ENCODE measurements around the gene INS. TPM values are rescaled to one million over a fixed set of nuclear protein-coding genes. Genes with fewer than 3 reads are reported as not detected.

INS gene
- total RNA-seq, 2 donors from 2014 or later, result not detected

DNA sequence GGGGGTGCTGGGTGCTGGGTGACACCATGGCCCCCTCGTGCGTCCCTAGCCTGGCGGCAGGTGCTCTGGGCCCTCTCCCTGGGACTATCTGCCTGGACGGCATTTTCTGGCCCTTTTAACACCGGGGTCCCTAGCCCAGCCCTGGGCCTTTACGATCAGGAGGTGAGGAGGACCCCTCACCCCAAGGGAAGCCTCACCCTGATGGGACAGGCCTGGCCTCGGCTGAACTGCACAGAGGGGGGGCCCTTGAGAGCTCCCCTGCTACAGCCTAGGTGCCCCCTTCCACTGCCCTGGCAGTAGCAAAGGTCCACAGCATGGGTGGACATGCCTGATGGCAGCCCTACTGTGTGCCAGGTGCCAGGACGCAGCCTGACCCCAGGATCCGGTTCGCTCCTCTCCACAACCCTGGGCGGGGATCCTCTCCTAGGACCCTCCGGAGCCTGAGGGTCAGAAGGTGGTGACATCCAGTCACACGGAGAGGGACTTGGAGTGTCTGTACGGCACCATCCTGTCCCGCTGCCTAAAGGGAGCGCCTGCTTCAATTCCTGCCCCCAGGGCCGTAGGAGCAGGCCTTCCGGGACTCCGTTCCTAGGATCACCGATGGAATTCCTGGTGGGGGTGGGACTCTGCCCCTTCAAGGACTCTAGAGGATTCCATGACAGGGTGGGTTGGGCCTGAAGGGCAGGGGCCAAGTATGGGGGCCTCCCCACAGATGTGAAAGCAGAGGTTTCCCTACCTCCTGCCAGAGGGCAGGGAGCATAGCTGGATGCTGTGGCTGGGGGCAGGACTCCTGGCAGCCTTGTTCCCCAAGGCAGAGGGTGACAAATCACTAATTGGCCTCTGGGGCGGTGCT is 43.6 kb upstream of the INS start:
- H3K9me3 Mint-ChIP-seq, result no peaks in the 10 kb centered on the region
- WGBS, 2 experiments (ENCODE audit: insufficient coverage in 1 of 2, insufficient read length in 1 of 2), result 84 to 89% methylated on average over 12 to 21 of the region's 21 CpGs
- DNase-seq, result peak; percentile 38
- Histone ChIP-seq H3K4me3 (ENCODE audit: low read length) (no peak overlapping the region), H3K9ac (ENCODE audit: extremely low read depth, low read length, poor library complexity, severe bottlenecking) (no peak overlapping the region), H3K4me1 (ENCODE audit: control insufficient read depth, insufficient read depth, low read length) (no peaks in the 10 kb centered on the region), H3K27ac (ENCODE audit: low read depth, low read length) (no peak overlapping the region), H3K27me3 (ENCODE audit: control insufficient read depth, insufficient read depth, low read length, poor library complexity, severe bottlenecking) (no peaks in the 10 kb centered on the region), H3K36me3 (ENCODE audit: control insufficient read depth, insufficient read depth, low read length) (no peaks in the 10 kb centered on the region), H3K9me3 (ENCODE audit: control insufficient read depth, low read length) (no peaks in the 10 kb centered on the region)
- TF ChIP-seq, protein P1, sequence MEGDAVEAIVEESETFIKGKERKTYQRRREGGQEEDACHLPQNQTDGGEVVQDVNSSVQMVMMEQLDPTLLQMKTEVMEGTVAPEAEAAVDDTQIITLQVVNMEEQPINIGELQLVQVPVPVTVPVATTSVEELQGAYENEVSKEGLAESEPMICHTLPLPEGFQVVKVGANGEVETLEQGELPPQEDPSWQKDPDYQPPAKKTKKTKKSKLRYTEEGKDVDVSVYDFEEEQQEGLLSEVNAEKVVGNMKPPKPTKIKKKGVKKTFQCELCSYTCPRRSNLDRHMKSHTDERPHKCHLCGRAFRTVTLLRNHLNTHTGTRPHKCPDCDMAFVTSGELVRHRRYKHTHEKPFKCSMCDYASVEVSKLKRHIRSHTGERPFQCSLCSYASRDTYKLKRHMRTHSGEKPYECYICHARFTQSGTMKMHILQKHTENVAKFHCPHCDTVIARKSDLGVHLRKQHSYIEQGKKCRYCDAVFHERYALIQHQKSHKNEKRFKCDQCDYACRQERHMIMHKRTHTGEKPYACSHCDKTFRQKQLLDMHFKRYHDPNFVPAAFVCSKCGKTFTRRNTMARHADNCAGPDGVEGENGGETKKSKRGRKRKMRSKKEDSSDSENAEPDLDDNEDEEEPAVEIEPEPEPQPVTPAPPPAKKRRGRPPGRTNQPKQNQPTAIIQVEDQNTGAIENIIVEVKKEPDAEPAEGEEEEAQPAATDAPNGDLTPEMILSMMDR (conservative IDR thresholded peaks at IDR 0.05), result no peak
- H3K27me3 Mint-ChIP-seq (ENCODE audit: insufficient read depth), result peaks cover 20% of the 10 kb centered on the region
- no peak overlapping the region for H3K4me3 Mint-ChIP-seq
- H3K36me3 Mint-ChIP-seq (ENCODE audit: low read depth), result no peaks in the 10 kb centered on the region
- no peak overlapping the region for H3K27ac Mint-ChIP-seq
- H3K4me1 Mint-ChIP-seq, result no peaks in the 10 kb centered on the region

DNA sequence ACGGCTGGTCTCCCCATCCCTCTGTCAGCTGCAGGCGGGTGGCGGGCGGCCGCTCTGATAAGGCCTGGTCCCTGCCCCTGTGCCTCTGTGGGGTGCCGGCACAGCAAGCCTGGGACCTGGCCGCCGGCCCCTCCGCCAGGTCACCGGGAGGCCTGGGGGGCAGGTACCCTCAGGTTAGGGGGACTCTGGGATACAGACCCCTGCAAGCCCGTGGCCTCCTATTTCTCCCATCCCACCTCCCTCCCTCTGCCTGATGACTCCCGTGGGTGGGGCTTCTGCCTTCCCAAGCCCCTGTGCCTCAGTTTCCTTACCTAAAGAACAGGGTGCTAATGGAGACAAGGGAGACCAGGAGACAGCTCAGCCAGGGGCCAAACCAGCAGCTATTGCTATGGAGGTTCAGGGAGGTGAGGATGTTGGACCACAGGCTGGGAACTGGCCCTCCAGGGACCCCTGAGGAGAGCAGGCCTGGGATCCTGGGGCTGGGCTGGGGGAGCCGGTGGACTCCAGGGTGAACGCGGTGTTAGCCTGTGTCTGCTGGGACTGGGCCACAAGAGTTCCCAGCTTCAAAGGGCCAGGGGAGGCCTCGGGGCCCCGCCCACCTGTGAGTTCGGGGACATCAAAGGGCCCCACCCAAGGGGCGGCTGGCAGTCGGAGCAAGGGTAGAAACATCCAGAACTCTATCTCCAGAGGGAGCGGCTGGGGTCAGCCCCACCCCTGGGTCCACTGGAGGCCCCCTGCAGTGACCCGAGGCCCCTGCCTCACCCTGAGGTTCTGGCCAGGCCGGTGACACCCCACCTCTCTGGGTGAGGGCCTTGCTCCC is 42.6 kb upstream of the INS start:
- H3K4me1 Mint-ChIP-seq, result no peaks in the 10 kb centered on the region
- H3K9me3 ChIP-seq (ENCODE audit: control insufficient read depth, low read length), result no peaks in the 10 kb centered on the region
- TF ChIP-seq, protein P1 (conservative IDR thresholded peaks at IDR 0.05), result no peak
- H3K27me3 ChIP-seq (ENCODE audit: control insufficient read depth, insufficient read depth, low read length, poor library complexity, severe bottlenecking), result no peaks in the 10 kb centered on the region
- H3K36me3 Mint-ChIP-seq (ENCODE audit: low read depth), result no peaks in the 10 kb centered on the region
- no peaks in the 10 kb centered on the region for H3K9me3 Mint-ChIP-seq
- no peak overlapping the region for H3K4me3 Mint-ChIP-seq
- H3K36me3 ChIP-seq (ENCODE audit: control insufficient read depth, insufficient read depth, low read length), result no peaks in the 10 kb centered on the region
- peak; percentile 29 for DNase-seq
- peaks cover 20% of the 10 kb centered on the region for H3K27me3 Mint-ChIP-seq (ENCODE audit: insufficient read depth)
- no peak overlapping the region for H3K27ac Mint-ChIP-seq
- no peaks in the 10 kb centered on the region for H3K4me1 ChIP-seq (ENCODE audit: control insufficient read depth, insufficient read depth, low read length)
- WGBS, 2 experiments (ENCODE audit: insufficient coverage in 1 of 2, insufficient read length in 1 of 2), result 92 to 100% methylated on average over 2 to 23 of the region's 23 CpGs
- no peak overlapping the region for H3K9ac ChIP-seq (ENCODE audit: extremely low read depth, low read length, poor library complexity, severe bottlenecking)
- no peak overlapping the region for H3K4me3 ChIP-seq (ENCODE audit: low read length)
- no peak overlapping the region for H3K27ac ChIP-seq (ENCODE audit: low read depth, low read length)

DNA sequence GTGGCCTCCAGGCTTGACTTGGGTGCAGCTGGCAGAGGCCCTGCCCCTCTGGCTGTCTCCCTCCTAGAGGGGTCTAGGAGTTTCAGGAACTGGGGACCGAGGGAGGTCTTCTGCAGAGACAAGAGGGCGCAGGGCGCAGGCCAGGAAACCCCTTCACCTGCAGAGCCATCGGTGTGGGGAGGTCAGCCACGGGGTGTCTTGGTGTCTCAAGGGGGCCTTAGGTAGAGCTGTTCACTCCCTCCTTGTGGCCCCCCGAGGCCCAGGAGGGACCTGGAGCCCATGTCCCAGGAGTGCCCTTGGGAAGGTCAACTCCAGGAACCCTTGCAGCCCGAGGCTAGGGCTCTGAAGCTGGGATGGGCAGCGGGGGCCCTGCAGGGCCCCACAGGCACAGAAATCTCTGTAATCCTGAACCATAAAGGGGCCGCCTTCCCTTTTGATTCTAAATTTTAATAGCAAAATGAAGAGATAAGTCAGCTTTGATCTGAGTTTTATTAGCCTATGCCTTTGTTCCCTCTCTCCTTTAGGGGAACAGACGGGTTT is 42.0 kb upstream of the INS start:
- Mint-ChIP-seq H3K27me3 (ENCODE audit: insufficient read depth) (peaks cover 15% of the 10 kb centered on the region), H3K4me1 (no peaks in the 10 kb centered on the region), H3K36me3 (ENCODE audit: low read depth) (no peaks in the 10 kb centered on the region), H3K4me3 (no peak overlapping the region), H3K27ac (no peak overlapping the region), H3K9me3 (no peaks in the 10 kb centered on the region)
- no peak overlapping the region for H3K4me3 ChIP-seq (ENCODE audit: low read length)
- DNase-seq, result no peak
- no peak overlapping the region for H3K27ac ChIP-seq (ENCODE audit: low read depth, low read length)
- no peak overlapping the region for H3K9ac ChIP-seq (ENCODE audit: extremely low read depth, low read length, poor library complexity, severe bottlenecking)
- no peaks in the 10 kb centered on the region for H3K9me3 ChIP-seq (ENCODE audit: control insufficient read depth, low read length)
- no peaks in the 10 kb centered on the region for H3K36me3 ChIP-seq (ENCODE audit: control insufficient read depth, insufficient read depth, low read length)
- TF ChIP-seq, protein P1 (conservative IDR thresholded peaks at IDR 0.05), result no peak
- no peaks in the 10 kb centered on the region for H3K27me3 ChIP-seq (ENCODE audit: control insufficient read depth, insufficient read depth, low read length, poor library complexity, severe bottlenecking)
- WGBS, 2 experiments (ENCODE audit: insufficient coverage in 1 of 2, insufficient read length in 1 of 2), result 82 to 90% methylated on average over 7 to 10 of the region's 10 CpGs
- H3K4me1 ChIP-seq (ENCODE audit: control insufficient read depth, insufficient read depth, low read length), result no peaks in the 10 kb centered on the region

All from endodermal cell (in vitro differentiated cells).